Gastrocnemius medialis (tissue), 4 donors: ENCODE data around the gene LRRC31. TPM values are rescaled to one million over a fixed set of nuclear protein-coding genes. Genes with fewer than 3 reads are reported as not detected.

Experiments
- ATAC-seq, 2 donors: fragments of 150-250 bp; one replicate each; pipeline ENCODE4 v1.9.1; 2016
- DNase-seq, 2 donors: peaks; one replicate each; pipeline ENCODE4 v3.0.0-alpha.2; 2019
- H3K27ac ChIP-seq, 4 donors: fragments of 200-600 bp; sonication (generic); 1 replicate in 1 of 4; 2 replicates in 3 of 4; pipeline ENCODE4 v1.5.1; 2016 to 2018; ENCODE audit warnings: mild to moderate bottlenecking in 2 of 4, moderate library complexity in 1 of 4
- H3K27me3 ChIP-seq, 3 donors: fragments of 200-600 bp; sonication (generic) in 2 of 3; 1 replicate in 1 of 3; 2 replicates in 2 of 3; pipeline versions ENCODE4 v1.5.1 to v1.6.0; 2016 to 2019; ENCODE audit warnings: mild to moderate bottlenecking in 1 of 3, moderate library complexity in 1 of 3
- H3K36me3 ChIP-seq, 2 donors: fragments of 200-600 bp; sonication (generic) in 1 of 2; one replicate each; pipeline ENCODE4 v1.5.1; 2017 to 2018
- H3K4me1 ChIP-seq, 2 donors: fragments of 200-600 bp; sonication (generic) in 1 of 2; one replicate each; pipeline ENCODE4 v1.5.1; 2016 to 2017; ENCODE audit warnings: mild to moderate bottlenecking in 2 of 2
- H3K4me3 ChIP-seq, 4 donors: fragments of 200-600 bp; sonication (generic) in 3 of 4; 1 replicate in 1 of 4; 2 replicates in 3 of 4; pipeline ENCODE4 v1.5.1; 2016 to 2019; ENCODE audit warnings: mild to moderate bottlenecking in 2 of 4
- H3K9me3 ChIP-seq, 3 donors: fragments of 200-600 bp; sonication (generic) in 2 of 3; 1 replicate in 1 of 3; 2 replicates in 2 of 3; pipeline ENCODE4 v1.5.1; 2016 to 2019
- CTCF ChIP-seq, 5 experiments: fragments of 450-650 bp in 3 of 5; fragments of 200-600 bp in 2 of 5; sonication (generic) in 2 of 5; IDR thresholded peaks in 4 of 5; conservative IDR thresholded peaks in 1 of 5; 1 replicate in 4 of 5; 2 replicates in 1 of 5; pipeline ENCODE4 v1.5.1; 2016 to 2019; ENCODE audit warnings: antibody characterized with exemption in 5 of 5, mild to moderate bottlenecking in 3 of 5, moderate library complexity in 3 of 5
- POLR2A ChIP-seq, 2 donors: fragments of 450-650 bp; IDR thresholded peaks; one replicate each; pipeline ENCODE4 v1.6.1; 2017; ENCODE audit warnings: antibody characterized with exemption in 2 of 2, mild to moderate bottlenecking in 2 of 2, moderate library complexity in 2 of 2
- in situ Hi-C, 4 donors: fragments of 200-750 bp; cut with MboI; loops; one replicate each; pipeline versions ENCODE4 v1.15.0 to v1.8.0; 2017; ENCODE audit warnings: low sequenced_read_pairs in 4 of 4
- intact Hi-C: fragments of 100-400 bp; cut with DNase I; formaldehyde crosslinking; loops from one replicate; pipeline ENCODE4 v1.15.1; 2023; ENCODE audit warnings: low total_unique reads
- total RNA-seq, 4 donors: library from RNA; depleted of rRNA; stranded (reverse); fragments of >200 nt; gene quantifications; one replicate each; pipeline versions ENCODE4 v1.1.0 to v1.2.3, GENCODE V29; 2016

LRRC31 gene
- total RNA-seq, 4 donors from 2014 or later: 0.24 to 0.42 TPM; not detected in 2

GRCh38 chr3:169847896-169848295, 21.8 kb downstream of the LRRC31 start:
- DNase-seq: no peak
- Histone ChIP-seq H3K4me3 (no peak overlapping the region), H3K4me1 (no peaks in the 10 kb centered on the region), H3K36me3 (no peaks in the 10 kb centered on the region), H3K27ac (no peak overlapping the region), H3K9me3 (no peaks in the 10 kb centered on the region), H3K27me3 (peaks cover 0 to 2% (median 0%) of the 10 kb centered on the region in 3 donors)
- TF ChIP-seq CTCF (IDR thresholded peaks at IDR 0.05 in 4 of 5, conservative IDR thresholded peaks at IDR 0.05 in 1 of 5): no peak
- TF ChIP-seq POLR2A (IDR thresholded peaks at IDR 0.05): no peak
- no peak for ATAC-seq
- in situ Hi-C loops (no loop called here), intact Hi-C loops (no loop called here)

- intact Hi-C loops: no loop called here
- Histone ChIP-seq H3K4me3 (no peak overlapping the region), H3K27ac (no peak overlapping the region), H3K9me3 (no peaks in the 10 kb centered on the region), H3K27me3 (peaks cover 0 to 3% (median 0%) of the 10 kb centered on the region in 3 donors), H3K36me3 (no peaks in the 10 kb centered on the region), H3K4me1 (no peaks in the 10 kb centered on the region)
- ATAC-seq (no peak), DNase-seq (no peak)
- in situ Hi-C loops: no loop called here
- TF ChIP-seq POLR2A (IDR thresholded peaks at IDR 0.05): no peak
- TF ChIP-seq CTCF (IDR thresholded peaks at IDR 0.05 in 4 of 5, conservative IDR thresholded peaks at IDR 0.05 in 1 of 5): no peak
Measured at GRCh38 chr3:169846458-169847193, 23.1 kb downstream of the LRRC31 start.

- ATAC-seq: no peak
- in situ Hi-C loops (no loop called here), intact Hi-C loops (no loop called here)
- peaks cover 0 to 3% (median 0%) of the 10 kb centered on the region in 3 donors for H3K27me3 ChIP-seq
- no peak overlapping the region for H3K4me3 ChIP-seq
- TF ChIP-seq CTCF (IDR thresholded peaks at IDR 0.05 in 4 of 5, conservative IDR thresholded peaks at IDR 0.05 in 1 of 5) (no peak), POLR2A (IDR thresholded peaks at IDR 0.05) (no peak)
- no peaks in the 10 kb centered on the region for H3K36me3 ChIP-seq
- H3K27ac ChIP-seq: no peak overlapping the region
- no peak for DNase-seq
- no peaks in the 10 kb centered on the region for H3K4me1 ChIP-seq
- no peaks in the 10 kb centered on the region for H3K9me3 ChIP-seq
Measured at GRCh38 chr3:169842960-169843359, 26.8 kb downstream of the LRRC31 start.

GRCh38 chr3:169841171-169841570, 28.6 kb downstream of the LRRC31 start:
- H3K27ac ChIP-seq: no peak overlapping the region
- H3K4me3 ChIP-seq: no peak overlapping the region
- H3K36me3 ChIP-seq: no peaks in the 10 kb centered on the region
- no peaks in the 10 kb centered on the region for H3K4me1 ChIP-seq
- peaks cover 0 to 3% (median 0%) of the 10 kb centered on the region in 3 donors for H3K27me3 ChIP-seq
- no peaks in the 10 kb centered on the region for H3K9me3 ChIP-seq
- in situ Hi-C loops (no loop called here), intact Hi-C loops (no loop called here)
- no peak for ATAC-seq
- no peak for DNase-seq
- TF ChIP-seq CTCF (IDR thresholded peaks at IDR 0.05 in 4 of 5, conservative IDR thresholded peaks at IDR 0.05 in 1 of 5) (no peak), POLR2A (IDR thresholded peaks at IDR 0.05) (no peak)
